ENCODE measurements around the gene STK38L.

Gene STK38L

DNA sequence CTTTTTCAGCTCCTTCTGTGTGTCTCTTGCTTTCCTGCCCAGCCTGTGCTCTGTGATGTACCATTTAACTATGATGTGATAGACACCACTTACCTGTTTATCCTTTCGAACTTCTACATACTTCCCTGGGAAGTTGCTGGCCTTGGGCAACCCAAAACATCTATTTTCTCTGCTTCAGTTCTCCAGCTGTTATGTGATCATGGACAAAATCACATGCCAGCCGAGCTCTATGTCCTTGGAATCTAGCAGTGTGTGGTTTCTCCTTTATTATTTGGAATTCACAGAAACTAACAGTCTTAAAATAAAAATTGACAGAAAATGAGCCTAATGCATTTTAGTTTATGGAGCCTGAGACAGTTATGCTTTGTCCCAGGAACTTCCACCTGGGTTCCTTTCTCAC is 111.4 kb downstream of the STK38L start:
- Histone ChIP-seq H3K4me2 (no peak overlapping the region), H4K20me1 (no peaks in the 10 kb centered on the region), H3K36me3 (no peaks in the 10 kb centered on the region), H3K9ac (no peak overlapping the region), H3K4me3 (no peak overlapping the region), H3K4me1 (no peaks in the 10 kb centered on the region), H3K27me3 (no peaks in the 10 kb centered on the region), H3K27ac (no peak overlapping the region), H3K9me3 (no peaks in the 10 kb centered on the region)
- no peak for TF ChIP-seq Cebpa-rat (IDR thresholded peaks at IDR 0.05)

GRCh38 chr12:27355979-27356378 is 111.9 kb downstream of the STK38L start:
- no peak overlapping the region for H3K9ac ChIP-seq
- no peak overlapping the region for H3K4me3 ChIP-seq
- H3K27me3 ChIP-seq: no peaks in the 10 kb centered on the region
- no peak for TF ChIP-seq Cebpa-rat (IDR thresholded peaks at IDR 0.05)
- no peak overlapping the region for H3K27ac ChIP-seq
- H3K4me2 ChIP-seq: no peak overlapping the region
- H3K4me1 ChIP-seq: no peaks in the 10 kb centered on the region
- H3K36me3 ChIP-seq: no peaks in the 10 kb centered on the region
- no peaks in the 10 kb centered on the region for H3K9me3 ChIP-seq
- H4K20me1 ChIP-seq: no peaks in the 10 kb centered on the region

DNA sequence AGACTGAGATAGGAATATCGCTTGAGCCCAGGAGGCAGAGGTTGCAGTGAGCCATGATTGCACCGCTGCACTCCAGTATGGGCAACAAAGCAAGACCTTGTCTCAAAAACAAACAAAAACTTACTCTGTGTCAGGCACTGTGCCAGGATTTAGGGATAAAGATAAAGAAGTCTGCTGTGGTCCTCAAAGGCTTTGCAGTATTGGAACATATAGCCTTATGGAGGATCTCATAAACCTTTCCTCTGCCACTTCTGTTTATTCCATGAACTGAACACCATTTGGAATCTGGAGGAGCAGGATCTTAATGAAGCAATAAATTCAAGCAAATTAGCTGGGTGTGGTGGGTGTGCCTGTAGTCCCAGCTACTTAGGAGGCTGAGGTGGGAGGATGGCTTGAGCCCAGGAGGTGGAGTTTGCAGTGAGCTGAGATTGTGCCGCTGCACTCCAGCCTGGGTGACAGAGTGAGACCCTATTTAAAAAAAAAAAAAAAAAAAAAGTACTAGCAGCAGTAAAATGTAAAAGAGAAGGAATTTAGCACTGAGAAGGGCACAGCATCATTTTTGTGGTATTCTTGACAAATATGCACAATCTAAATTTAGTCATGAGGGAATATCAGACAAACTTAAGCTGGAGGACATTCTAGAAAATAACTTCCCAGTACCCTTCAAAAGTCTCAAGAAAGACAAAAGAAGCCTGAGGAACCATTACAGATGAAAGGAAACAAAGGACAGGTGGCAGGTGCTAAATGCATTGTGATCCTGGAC is 115.7 kb downstream of the STK38L start:
- Histone ChIP-seq H4K20me1 (no peaks in the 10 kb centered on the region), H3K27ac (no peak overlapping the region), H3K9me3 (peaks cover 4% of the 10 kb centered on the region; the same call in 1 of the 2 replicates), H3K27me3 (no peaks in the 10 kb centered on the region), H3K4me1 (no peaks in the 10 kb centered on the region), H3K4me3 (no peak overlapping the region), H3K36me3 (no peaks in the 10 kb centered on the region), H3K4me2 (no peak overlapping the region), H3K9ac (no peak overlapping the region)
- no peak for TF ChIP-seq Cebpa-rat (IDR thresholded peaks at IDR 0.05)

DNA sequence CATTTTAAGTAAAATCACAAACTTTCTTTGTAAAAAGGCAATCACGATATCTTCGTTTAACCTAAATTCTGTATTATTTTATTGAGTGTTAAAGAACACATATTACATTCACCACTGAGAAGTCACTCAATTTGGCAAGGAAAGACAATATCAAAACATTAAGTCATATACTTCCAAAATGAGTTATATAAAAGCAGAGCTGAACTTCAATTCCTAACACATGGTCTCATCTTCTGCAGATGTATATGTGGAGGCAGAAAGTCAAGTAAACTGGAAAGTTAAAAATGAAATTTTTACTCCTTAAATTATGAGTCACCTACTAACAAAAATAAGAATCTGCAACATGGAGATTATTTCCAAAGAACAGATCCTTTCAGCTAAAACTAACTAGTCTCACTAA is 117.3 kb downstream of the STK38L start:
- H3K27ac ChIP-seq: no peak overlapping the region
- H3K4me1 ChIP-seq: no peaks in the 10 kb centered on the region
- no peaks in the 10 kb centered on the region for H3K36me3 ChIP-seq
- no peaks in the 10 kb centered on the region for H4K20me1 ChIP-seq
- H3K9ac ChIP-seq: no peak overlapping the region
- no peak overlapping the region for H3K4me2 ChIP-seq
- H3K4me3 ChIP-seq: no peak overlapping the region
- H3K9me3 ChIP-seq: peaks cover 4% of the 10 kb centered on the region; the same call in 1 of the 2 replicates
- TF ChIP-seq Cebpa-rat (IDR thresholded peaks at IDR 0.05): no peak
- H3K27me3 ChIP-seq: no peaks in the 10 kb centered on the region

GRCh38 chr12:27366621-27367020 is 122.5 kb downstream of the STK38L start:
- Histone ChIP-seq H3K9ac (no peak overlapping the region), H3K27me3 (no peaks in the 10 kb centered on the region), H3K4me1 (no peaks in the 10 kb centered on the region), H3K27ac (no peak overlapping the region), H3K4me2 (no peak overlapping the region), H4K20me1 (no peaks in the 10 kb centered on the region), H3K36me3 (no peaks in the 10 kb centered on the region), H3K4me3 (no peak overlapping the region), H3K9me3 (peaks cover 4% of the 10 kb centered on the region; the same call in 1 of the 2 replicates)
- TF ChIP-seq Cebpa-rat (IDR thresholded peaks at IDR 0.05): no peak

DNA sequence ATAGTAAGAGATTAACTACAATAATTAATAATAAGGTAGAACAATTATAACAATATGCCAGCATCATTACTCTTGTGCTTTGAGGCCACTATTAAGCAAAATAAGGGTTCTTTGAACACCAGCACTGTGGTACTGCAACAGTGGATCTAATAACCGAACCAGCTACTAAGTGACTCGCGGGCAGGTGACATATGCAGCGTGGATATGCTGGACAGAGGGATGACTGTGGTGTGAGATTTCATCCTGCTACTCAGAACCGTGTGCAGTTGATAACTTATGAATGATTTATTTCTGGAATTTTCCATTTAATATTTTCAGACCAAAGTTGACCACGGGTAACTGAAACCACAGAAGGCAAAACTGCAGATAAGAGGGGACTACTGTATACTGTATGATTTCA is 123.0 kb downstream of the STK38L start:
- no peak overlapping the region for H3K9ac ChIP-seq
- no peaks in the 10 kb centered on the region for H4K20me1 ChIP-seq
- no peak overlapping the region for H3K4me3 ChIP-seq
- peaks cover 4% of the 10 kb centered on the region; the same call in 1 of the 2 replicates for H3K9me3 ChIP-seq
- TF ChIP-seq Cebpa-rat (IDR thresholded peaks at IDR 0.05): no peak
- H3K36me3 ChIP-seq: no peaks in the 10 kb centered on the region
- H3K27me3 ChIP-seq: no peaks in the 10 kb centered on the region
- H3K27ac ChIP-seq: no peak overlapping the region
- H3K4me2 ChIP-seq: no peak overlapping the region
- no peaks in the 10 kb centered on the region for H3K4me1 ChIP-seq
